NT2/D1 (cell line): ENCODE results near the gene IQCK.

ENCODE experiments used
- YY1 ChIP-seq: IDR thresholded peaks from 2 replicates; pipeline ENCODE4 v1.6.1; 2011; ENCODE audit not compliant: insufficient read length, insufficient read depth
- ZNF274 ChIP-seq: IDR thresholded peaks from 2 replicates; pipeline ENCODE4 v1.6.1; 2011; ENCODE audit warnings: mild to moderate bottlenecking, low read depth, low read length

DNA sequence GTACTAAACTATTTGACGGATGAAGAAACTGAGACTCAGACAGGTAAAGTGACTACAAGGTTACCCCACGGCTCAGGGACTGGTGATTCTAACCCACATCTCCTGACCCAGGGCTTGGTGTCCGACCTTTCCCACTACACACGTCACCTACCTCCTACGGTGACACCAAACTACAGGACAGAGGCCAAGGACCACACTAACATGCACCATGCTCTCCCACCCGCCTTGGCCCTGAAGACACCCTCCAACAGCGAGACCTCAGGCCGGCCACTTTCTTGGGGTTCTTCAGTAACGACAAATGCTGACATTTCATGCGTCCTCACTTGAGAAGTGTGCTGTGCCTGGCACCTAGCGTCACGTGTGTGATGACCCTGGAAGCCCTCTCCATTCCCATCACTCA lies 6.4 kb upstream of the IQCK start:
- TF ChIP-seq YY1 (no peak), ZNF274 (no peak)
